Upper lobe of left lung (tissue), 6 donors: Measurements from ENCODE around the gene CTU2. TPM values are rescaled to one million over a fixed set of nuclear protein-coding genes. Genes with fewer than 3 reads are reported as not detected.

Experiments
- ATAC-seq, 2 donors: fragments of 200-7000 bp; cut with Tn5 transposase; one replicate each; pipeline ENCODE4 v1.9.1; 2022; ENCODE audit warnings: mild to moderate bottlenecking in 2 of 2, moderate library complexity in 2 of 2; ENCODE audit not compliant: low FRiP score in 2 of 2
- DNase-seq, 2 donors: peaks; one replicate each; pipeline ENCODE4 v3.0.0-alpha.2; 2019 to 2020
- H3K27ac ChIP-seq, 4 donors: fragments of 200-600 bp; sonication (generic); one replicate each; pipeline ENCODE4 v1.5.1; 2016 to 2019
- H3K27me3 ChIP-seq, 4 donors: fragments of 200-600 bp; sonication (generic); one replicate each; pipeline ENCODE4 v1.5.1; 2017 to 2019
- H3K36me3 ChIP-seq, 4 donors: fragments of 200-600 bp; sonication (generic); one replicate each; pipeline ENCODE4 v1.5.1; 2016 to 2019
- H3K4me1 ChIP-seq, 4 donors: fragments of 200-600 bp; sonication (generic); one replicate each; pipeline ENCODE4 v1.5.1; 2018 to 2019
- H3K4me3 ChIP-seq, 4 donors: fragments of 200-600 bp; sonication (generic); one replicate each; pipeline ENCODE4 v1.5.1; 2017 to 2019; ENCODE audit warnings: mild to moderate bottlenecking in 2 of 4, moderate library complexity in 1 of 4
- H3K9me3 ChIP-seq, 4 donors: fragments of 200-600 bp; sonication (generic); one replicate each; pipeline ENCODE4 v1.5.1; 2018 to 2019
- EP300 ChIP-seq, 4 donors: sonication (generic); formaldehyde crosslinking; IDR thresholded peaks; one replicate each; pipeline ENCODE4 v1.5.1; 2017; ENCODE audit warnings: antibody characterized with exemption in 4 of 4, control low read depth in 2 of 4
- POLR2A ChIP-seq, 4 donors: fragments of 450-650 bp; IDR thresholded peaks; one replicate each; pipeline ENCODE4 v1.5.1; 2016 to 2017; ENCODE audit warnings: antibody characterized with exemption in 4 of 4, mild to moderate bottlenecking in 2 of 4
- POLR2AphosphoS5 ChIP-seq, 2 donors: sonication (generic); formaldehyde crosslinking; IDR thresholded peaks; one replicate each; pipeline ENCODE4 v1.5.1; 2017; ENCODE audit warnings: antibody characterized with exemption in 2 of 2
- WGBS, 2 donors: methylation state at CpG; one replicate each; pipeline ENCODE4 v1.1.5; 2017 to 2018; 5-methylcytosine and 5-hydroxymethylcytosine counted together
- total RNA-seq, 6 donors: library from RNA; depleted of rRNA in 4 of 6; stranded (reverse); fragments of >200 nt in 4 of 6; gene quantifications; one replicate each; pipeline versions ENCODE4 v1.1.0 to v1.2.1, GENCODE V29; 2016 to 2021
- TF ChIP-seq, protein P1 (sequence below), 6 experiments: fragments of 450-650 bp in 4 of 6; fragments of 200-600 bp in 2 of 6; sonication (generic) in 2 of 6; IDR thresholded peaks; one replicate each; pipeline ENCODE4 v1.5.1; 2016 to 2019; ENCODE audit warnings: antibody characterized with exemption in 6 of 6
- donor health status: DM: no; HTN: no; CAD: no; lungs with moderate emphysema.
- donor health status: DM: no; HTN: yes; CAD: no; lungs with severe emphysema.

Gene CTU2
- total RNA-seq, 6 donors from 2014 or later: 9.4 to 31.4 (median 20.6) TPM

DNA sequence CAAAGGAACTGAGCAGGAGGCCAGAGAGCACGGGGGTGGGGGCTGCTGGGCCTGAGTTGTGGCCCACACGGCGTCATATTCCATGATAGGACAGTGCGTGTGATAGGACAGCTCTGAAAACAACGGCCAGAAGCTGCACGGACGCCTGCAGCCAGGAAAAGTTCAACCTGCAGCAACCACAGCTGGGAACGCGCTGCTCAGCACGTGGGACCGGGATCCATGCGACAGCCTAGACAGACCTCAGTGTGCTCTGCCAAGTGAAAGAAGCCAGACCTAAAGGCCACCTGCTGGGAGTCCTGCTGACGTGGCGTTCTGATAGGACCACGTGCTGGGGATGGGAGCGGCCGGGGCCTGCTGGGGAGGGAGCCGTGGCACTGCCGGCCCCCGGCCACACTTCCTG is 21.6 kb downstream of the CTU2 start:
- 73 to 89% methylated on average over 11 to 16 of the region's 20 CpGs for WGBS, 2 donors
- Histone ChIP-seq H3K4me1 (no peaks in the 10 kb centered on the region), H3K4me3 (no peak overlapping the region), H3K36me3 (peaks cover 9 to 87% (median 79%) of the 10 kb centered on the region in 4 donors), H3K27ac (no peak overlapping the region), H3K9me3 (no peaks in the 10 kb centered on the region), H3K27me3 (no peaks in the 10 kb centered on the region)
- ATAC-seq: no peak
- TF ChIP-seq EP300 (IDR thresholded peaks at IDR 0.05) (no peak), POLR2A (IDR thresholded peaks at IDR 0.05) (no peak), POLR2AphosphoS5 (IDR thresholded peaks at IDR 0.05) (no peak)
- TF ChIP-seq, protein P1, sequence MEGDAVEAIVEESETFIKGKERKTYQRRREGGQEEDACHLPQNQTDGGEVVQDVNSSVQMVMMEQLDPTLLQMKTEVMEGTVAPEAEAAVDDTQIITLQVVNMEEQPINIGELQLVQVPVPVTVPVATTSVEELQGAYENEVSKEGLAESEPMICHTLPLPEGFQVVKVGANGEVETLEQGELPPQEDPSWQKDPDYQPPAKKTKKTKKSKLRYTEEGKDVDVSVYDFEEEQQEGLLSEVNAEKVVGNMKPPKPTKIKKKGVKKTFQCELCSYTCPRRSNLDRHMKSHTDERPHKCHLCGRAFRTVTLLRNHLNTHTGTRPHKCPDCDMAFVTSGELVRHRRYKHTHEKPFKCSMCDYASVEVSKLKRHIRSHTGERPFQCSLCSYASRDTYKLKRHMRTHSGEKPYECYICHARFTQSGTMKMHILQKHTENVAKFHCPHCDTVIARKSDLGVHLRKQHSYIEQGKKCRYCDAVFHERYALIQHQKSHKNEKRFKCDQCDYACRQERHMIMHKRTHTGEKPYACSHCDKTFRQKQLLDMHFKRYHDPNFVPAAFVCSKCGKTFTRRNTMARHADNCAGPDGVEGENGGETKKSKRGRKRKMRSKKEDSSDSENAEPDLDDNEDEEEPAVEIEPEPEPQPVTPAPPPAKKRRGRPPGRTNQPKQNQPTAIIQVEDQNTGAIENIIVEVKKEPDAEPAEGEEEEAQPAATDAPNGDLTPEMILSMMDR (IDR thresholded peaks at IDR 0.05): no peak
- peak in 1 of 2 donors; percentile 61 for DNase-seq

DNA sequence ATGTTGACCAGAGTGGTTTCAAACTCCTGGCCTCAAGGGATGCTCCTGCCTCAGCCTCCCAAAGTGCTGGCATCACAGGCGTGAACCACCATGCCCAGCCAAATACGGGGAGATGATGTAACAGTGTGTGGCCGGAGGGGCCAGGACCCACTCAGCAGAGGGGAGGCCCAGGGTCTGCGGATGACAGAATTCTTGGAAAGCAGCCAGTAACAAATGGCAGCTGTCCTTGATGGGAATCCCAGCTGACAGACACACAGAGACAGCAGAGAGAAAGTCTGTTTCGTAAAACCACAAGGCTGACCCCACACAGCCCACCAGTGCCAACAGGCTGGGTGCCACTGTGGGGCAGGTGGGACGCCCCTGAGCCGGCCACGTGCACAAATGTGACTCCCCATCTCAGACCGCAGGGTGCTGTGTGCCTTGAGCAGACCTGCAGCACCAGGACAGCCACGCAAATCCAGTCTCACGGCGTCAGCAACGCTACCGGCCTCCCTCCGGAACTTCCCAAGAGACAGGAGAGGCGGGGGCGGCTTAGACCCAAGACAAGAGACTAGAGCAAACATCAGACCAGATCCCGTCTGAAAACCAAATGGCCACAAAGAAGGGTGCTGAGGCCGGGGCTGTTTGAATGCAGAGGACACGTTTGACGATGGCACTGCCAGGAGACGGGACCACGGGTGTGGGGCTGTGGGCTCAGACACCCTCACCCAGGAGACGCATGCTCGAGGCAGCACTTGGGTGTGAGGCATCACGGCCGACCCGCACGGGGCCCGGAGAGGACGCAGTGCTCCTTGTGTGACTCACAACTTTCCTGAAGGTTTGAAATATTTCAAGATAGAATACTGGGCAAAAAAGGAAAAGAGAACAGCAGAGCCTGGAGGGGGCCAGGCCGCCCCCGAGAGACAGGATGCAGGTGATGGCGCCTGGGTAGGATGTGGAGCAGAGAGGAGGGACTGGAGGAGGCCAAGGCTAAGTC is 24.6 kb downstream of the CTU2 start:
- TF ChIP-seq, protein P1 (IDR thresholded peaks at IDR 0.05): no peak
- TF ChIP-seq POLR2AphosphoS5 (IDR thresholded peaks at IDR 0.05) (no peak), POLR2A (IDR thresholded peaks at IDR 0.05) (no peak), EP300 (IDR thresholded peaks at IDR 0.05) (no peak)
- Histone ChIP-seq H3K36me3 (peaks cover 9 to 87% (median 78%) of the 10 kb centered on the region in 4 donors), H3K27ac (no peak overlapping the region), H3K4me3 (no peak overlapping the region), H3K9me3 (no peaks in the 10 kb centered on the region), H3K4me1 (no peaks in the 10 kb centered on the region), H3K27me3 (no peaks in the 10 kb centered on the region)
- WGBS, 2 donors: 85 to 91% methylated on average over 31 to 34 of the region's 34 CpGs
- DNase-seq (peak in 1 of 2 donors; percentile 65), ATAC-seq (no peak)

DNA sequence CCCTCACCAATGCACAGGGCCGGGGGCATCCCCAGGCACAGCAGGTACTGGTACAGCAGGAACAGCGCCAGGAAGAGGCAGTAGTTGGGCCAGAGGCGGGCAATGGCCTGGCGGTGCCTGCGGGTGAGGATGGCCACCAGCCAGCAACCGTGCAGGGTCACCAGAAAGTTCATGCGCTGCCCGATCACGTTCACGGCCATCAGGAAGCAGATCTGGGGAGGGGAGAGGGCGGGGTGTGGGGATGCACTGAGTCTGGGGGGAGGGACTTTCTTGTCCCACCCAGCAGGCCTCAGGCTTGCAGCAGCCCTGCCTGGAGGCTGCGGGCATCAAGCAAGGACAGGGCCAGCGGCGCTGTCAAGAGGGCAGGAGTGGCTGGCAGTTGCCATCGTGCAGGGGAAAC is 25.4 kb downstream of the CTU2 start:
- TF ChIP-seq POLR2AphosphoS5 (IDR thresholded peaks at IDR 0.05): no peak
- TF ChIP-seq EP300 (IDR thresholded peaks at IDR 0.05): no peak
- TF ChIP-seq, protein P1 (IDR thresholded peaks at IDR 0.05): no peak
- no peak for TF ChIP-seq POLR2A (IDR thresholded peaks at IDR 0.05)
- 89% methylated on average over 9 of the region's 15 CpGs; no CpG with 5 or more reads in 1 of the 2 donors for WGBS, 2 donors
- no peak for ATAC-seq

DNA sequence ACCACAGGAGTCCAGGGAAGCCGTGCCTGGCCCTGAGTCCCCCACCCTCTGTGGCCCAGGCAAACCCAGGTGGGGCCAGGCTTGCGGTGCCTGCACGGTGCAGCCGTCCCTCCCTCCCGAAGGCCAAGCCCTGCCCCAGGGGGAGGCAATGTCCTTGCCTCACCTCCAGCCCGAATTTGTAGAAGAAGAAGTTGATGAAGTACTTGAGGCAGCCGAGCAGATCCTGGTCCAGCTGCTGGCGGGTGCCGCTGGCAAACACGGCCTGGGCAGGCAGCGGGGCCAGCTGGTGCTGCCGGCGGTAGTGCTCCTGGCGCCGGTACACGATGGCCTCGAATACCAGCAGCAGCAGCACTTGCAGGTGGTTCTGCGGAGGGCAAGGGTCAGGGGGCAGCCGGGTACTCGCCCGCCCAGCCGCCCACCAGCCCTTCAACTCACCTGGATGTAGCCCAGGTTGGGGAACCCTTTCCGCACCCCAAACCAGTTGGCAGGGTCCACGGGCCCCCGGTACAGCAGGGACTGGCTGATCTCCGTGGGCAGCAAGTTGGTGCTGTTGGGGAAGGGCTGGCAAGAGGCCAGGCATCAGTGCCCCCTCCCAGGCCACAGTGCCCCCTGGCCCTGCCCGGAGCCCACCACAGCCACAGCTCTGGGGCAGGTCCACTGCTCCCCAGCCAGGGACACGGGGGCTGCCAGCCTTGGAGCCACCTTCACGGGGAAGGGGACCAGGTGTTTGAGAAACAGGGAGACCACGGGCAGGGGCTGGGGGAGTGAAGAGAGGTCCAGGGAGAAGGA is 26.1 kb downstream of the CTU2 start:
- ATAC-seq: no peak
- peaks cover 9 to 87% (median 69%) of the 10 kb centered on the region in 4 donors for H3K36me3 ChIP-seq

More for the DNA sequence above, 25.4 kb downstream of the CTU2 start:
- peak in 1 of 2 donors; percentile 53 for DNase-seq
- Histone ChIP-seq H3K27me3 (no peaks in the 10 kb centered on the region), H3K4me3 (no peak overlapping the region), H3K27ac (no peak overlapping the region), H3K36me3 (peaks cover 9 to 87% (median 76%) of the 10 kb centered on the region in 4 donors), H3K4me1 (no peaks in the 10 kb centered on the region), H3K9me3 (no peaks in the 10 kb centered on the region)

More for the DNA sequence above, 26.1 kb downstream of the CTU2 start:
- Histone ChIP-seq H3K4me3 (no peak overlapping the region), H3K9me3 (no peaks in the 10 kb centered on the region), H3K4me1 (peaks cover 0 to 3% (median under 1%) of the 10 kb centered on the region in 4 donors), H3K27me3 (no peaks in the 10 kb centered on the region), H3K27ac (no peak overlapping the region)
- no peak for TF ChIP-seq EP300 (IDR thresholded peaks at IDR 0.05)
- no peak for TF ChIP-seq POLR2AphosphoS5 (IDR thresholded peaks at IDR 0.05)
- no peak for TF ChIP-seq POLR2A (IDR thresholded peaks at IDR 0.05)
- TF ChIP-seq, protein P1 (IDR thresholded peaks at IDR 0.05): no peak
- WGBS, 2 donors: 87 to 100% methylated on average over 2 to 27 of the region's 30 CpGs
- peak in 1 of 2 donors; percentile 78 for DNase-seq
